ENCODE results near the gene SLC7A4.
A peak's percentile ranks its signal among the peaks of the same experiment; 100 is the strongest.
"Not testable (repeated sequence)": the region's sequence is repeated elsewhere in the genome, so short reads cannot be mapped to it uniquely, and the experiment has no call there.

Gene SLC7A4

GRCh38 chr22:21014726-21015465 lies 17.5 kb downstream of the SLC7A4 start, which contains the start of gene P2RX6:
Gene P2RX6 (plus strand): TSS chr22:21015165. CDS start chr22:21015175, 10 bp downstream.
- no peak for DNase-seq

DNA sequence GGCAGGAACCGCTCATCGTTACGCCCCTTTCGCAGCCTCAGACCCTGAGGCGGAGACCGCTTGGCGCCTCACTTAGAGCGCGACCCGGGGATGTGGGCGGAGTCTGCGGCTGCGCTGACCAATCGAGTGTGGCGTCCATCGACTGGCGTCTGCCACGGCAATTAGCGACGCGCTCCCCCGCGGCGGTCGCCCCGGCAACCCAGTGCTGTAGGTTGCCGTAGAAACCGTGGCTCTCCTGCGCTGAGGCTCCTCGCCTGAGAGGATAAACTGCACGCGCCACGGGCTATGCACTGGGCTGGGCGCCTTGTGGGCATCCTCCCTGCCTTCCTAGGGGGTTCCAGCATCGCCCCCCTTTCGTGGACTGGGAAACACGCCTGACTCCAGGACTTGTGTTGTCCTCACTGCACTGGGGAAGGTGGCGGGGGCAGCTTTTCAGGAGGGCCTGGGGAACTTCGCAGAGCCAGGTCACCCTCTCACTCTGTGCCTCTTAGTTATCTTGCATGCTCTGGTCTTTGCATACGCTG lies 18.1 kb downstream of the SLC7A4 start:
- DNase-seq: peak; percentile 93

- no peak for DNase-seq
These were observed 18.6 kb downstream of the SLC7A4 start for GRCh38 chr22:21013657-21014201.

DNA sequence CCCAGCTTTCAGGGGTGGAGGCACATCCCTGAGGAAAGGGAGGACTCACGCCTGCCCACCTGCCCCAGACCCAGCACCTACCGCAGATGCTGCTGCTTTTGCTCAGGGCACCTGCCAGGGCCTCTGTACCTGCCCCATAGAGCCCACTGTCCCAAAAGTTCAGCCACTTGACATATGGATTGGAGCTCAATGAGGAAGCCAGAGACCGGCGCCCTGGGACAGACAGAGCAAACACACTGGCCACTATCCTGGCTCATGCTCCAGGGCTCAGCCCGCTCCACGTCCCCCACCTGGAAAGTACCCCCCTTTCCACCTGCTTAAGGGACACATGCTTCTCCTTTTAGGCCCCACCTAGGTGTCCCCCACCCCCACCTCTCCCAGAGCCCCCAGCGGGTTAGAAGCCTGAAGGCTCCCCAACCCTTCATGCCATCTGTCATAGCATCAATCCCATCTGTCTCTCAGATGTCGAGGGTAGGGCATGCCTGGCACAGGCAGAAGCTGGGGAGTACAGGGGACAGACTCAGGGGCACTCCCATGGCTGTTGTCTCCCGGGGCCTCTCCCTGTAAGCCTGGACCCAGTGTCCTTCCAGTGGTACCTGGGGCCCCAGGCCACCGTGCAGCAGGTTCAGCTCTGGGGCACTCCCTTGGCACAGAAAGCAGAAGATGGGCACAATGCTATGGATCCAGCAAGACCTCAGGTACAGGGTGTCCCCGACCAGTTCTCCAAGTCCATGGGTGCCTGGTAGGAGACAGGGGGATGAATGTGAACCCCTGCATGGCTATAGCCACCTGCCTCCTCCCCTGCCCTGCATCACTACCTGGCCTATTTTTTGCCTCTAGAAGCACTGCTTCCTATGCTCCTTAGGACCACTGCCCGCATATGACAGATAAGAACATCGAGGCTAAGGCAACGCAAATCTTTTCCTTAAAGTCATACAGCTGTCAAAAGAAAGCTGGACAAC lies 19.6 kb downstream of the SLC7A4 start:
- DNase-seq: no peak

DNA sequence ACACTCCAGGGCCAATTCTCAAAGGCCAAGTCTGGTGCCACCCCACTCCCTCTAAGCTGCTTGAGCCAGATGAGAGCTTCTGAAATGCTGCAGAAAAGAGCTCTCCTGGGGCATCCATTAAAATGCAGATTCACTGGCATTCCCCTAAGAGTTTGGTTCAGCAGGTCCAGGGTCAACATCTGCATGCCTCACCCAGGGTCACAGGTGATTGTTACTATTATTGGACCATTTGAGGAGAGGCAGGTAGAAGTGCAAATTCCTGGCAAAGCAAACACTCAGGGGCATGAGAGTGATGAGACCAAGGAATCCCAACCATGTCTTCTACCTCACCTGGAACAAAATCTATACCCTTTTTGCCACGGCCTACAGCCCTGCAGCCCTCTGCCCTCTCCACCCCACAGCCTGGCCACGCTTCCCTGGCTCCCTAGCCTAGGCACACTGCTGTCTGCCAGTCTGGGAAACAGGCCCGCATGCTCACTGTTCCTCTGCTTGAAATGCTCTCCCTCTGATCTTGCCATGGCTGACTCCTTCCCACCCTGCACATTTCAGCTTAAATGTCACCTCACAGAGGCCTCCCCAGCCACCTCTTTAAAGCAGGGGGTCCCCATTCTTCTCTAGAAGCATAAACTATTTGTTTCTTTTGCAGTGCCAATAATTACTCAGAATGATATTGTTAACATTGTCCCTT lies 21.8 kb downstream of the SLC7A4 start:
- DNase-seq: no peak

DNA sequence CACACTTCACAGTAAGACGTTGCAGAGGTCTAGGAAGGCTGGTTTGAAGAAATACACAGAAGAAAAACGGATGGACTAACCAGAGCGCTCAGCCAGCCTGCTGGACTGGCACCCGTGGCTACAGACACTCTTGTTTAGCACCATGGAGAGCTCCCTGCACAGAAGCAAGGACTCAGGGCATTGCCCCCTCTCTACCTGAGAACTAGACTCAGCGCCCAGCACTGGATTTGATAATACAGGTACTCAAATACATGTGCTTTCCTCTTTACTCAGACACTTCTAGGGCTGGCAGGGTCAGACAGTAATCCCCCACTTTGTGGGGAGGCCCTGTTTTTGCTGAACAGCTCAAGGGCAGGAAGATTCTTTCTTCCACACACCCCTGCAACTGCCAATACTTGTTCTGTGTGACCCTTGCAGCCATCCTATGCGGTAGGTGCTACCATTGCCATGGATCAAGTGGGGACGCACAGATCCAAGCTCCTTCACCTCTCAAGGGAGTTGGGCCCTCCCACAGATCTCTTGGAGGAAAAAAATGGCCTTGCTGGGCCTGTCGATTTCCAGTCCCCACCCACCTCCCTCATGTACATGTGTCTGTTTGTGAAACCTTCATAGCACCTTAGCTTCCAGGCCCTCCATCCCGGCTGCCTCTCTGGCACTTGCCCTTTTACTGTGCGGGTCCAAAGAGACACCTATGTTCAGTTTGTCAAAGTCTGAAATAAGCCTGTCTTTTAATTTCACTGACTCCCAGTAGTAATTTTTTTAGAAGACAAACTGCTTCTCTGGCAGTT lies 22.5 kb downstream of the SLC7A4 start:
- DNase-seq: no peak

DNA sequence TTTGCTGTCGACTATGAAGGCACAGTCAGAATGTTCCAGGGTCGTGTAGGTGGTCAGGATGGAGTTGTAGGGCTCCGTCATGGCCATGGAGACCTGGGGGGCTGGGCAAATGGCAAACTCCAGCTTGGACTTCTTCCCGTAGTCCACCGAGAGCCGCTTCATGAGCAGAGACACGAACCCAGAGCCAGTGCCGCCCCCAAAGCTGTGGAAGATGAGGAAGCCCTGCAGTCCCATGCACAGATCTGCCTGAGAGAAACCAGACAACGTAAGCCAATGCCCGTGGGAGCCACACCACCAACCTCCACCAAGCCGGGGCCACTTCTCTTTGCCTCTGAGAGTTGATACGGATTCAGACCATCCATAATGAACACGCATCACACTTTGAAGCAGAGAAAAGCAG lies 23.2 kb downstream of the SLC7A4 start:
- DNase-seq: not testable (repeated sequence)

GRCh38 chr22:21003782-21004181 lies 28.6 kb downstream of the SLC7A4 start:
- no peak for DNase-seq

DNA sequence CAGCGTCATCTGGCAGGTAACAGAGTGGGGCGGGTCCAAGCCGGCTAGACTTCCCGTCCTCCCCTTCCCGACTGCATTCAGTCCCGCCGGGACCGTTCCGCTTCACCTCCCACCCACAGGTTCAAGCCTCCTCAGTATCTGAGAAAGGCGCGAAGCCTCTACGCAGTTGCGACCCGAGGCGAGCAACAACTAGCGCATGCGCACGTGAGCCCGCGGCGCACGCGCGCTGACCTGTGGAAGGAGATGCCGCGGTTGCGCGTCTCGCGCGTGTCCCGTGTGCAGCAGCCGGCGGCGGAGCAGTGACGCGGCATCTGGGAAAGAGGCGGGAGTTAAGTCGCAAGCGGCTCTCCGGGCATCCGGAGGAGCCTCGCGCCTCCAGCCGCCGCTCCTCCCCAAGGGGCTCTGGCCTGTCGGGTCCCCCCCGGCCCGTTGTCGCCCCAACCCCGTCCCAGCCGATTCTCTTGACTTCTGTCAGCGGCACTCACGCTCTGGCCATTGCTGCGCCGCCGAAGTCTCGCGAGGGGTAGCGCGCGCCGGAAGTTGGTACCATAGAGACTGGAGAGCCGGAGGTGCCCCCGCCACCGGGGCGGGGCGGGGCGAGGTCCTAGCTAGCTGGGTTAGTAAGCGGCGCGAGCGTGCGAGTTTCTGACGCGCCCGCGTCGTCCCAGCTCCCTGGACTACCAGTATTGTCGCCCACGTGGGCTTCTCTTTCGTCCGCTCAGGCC lies 30.6 kb downstream of the SLC7A4 start, which contains the start of gene THAP7:
Gene THAP7, minus strand, starts transcription at position 518 of the 725 bp plus-strand sequence. Its CDS starts 207 bp downstream, at position 311.
- DNase-seq: peak; percentile 99

- no peak for DNase-seq
These were observed 31.3 kb downstream of the SLC7A4 start for GRCh38 chr22:21000987-21001600.

GRCh38 chr22:21000207-21000986 lies 32.0 kb downstream of the SLC7A4 start:
- no peak for DNase-seq

- no peak for DNase-seq
These were observed 32.8 kb downstream of the SLC7A4 start for GRCh38 chr22:20999350-21000206.

DNA sequence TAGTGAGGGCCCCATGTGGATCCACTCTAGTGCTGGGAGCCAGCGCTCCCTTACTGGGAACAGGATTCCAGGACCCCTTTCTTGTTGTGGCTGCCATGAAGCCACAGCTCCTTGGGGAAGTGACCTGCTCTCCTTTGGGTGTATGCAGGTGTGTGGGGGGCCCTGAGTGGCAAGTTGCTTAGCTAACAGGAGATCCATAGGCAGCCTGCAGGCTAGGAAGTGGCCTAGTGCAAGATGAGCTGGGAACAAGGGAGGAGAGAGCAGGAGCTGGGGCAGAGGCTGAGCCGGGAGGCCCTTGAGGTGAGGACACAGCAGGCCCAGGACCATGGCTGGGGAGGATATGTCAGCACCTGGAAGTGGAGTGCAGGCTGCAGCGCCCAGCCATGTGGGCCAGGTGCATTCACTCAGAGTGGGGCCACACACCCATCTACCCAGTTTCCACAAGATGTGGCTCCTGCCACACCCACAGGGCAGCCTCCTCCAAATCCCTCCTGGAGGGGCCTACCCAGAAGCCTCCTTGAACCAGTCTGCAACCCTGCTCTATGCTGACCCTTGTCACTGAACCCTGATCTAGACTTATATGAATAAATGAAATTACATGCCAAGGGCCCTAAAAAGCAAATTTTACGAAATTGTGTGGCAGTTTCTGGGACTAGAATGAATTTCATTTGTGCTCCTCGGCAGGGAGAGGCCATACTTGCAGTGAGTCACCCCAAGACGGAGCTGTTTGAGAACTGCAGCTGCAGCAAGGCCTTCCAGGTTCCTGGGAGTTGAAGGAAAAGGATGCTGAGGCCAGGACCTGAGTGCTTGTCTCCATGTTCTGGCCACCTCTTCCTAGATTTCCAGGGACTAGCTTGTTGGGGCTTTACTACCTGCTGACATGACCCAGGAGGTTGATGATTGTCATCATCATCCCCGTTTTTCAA lies 33.7 kb downstream of the SLC7A4 start:
- no peak for DNase-seq

GRCh38 chr22:20997536-20998257 lies 34.7 kb downstream of the SLC7A4 start:
- DNase-seq: no peak

GRCh38 chr22:20996598-20997535 lies 35.5 kb downstream of the SLC7A4 start:
- no peak for DNase-seq

- no peak for DNase-seq
These were observed 36.3 kb downstream of the SLC7A4 start for GRCh38 chr22:20996031-20996410.

All from activated effector memory CD4-positive, alpha-beta T cell treated with anti-CD3 and anti-CD28 coated beads, Interleukin-2, amount 50 U/mL, for 16 hours (primary cell).